HT1080 (cell line): Measurements from ENCODE around the gene MRTFA. TPM values are rescaled to one million over a fixed set of nuclear protein-coding genes. Genes with fewer than 3 reads are reported as not detected.

Source experiments
- DNase-seq: peaks from one replicate; pipeline ENCODE4 v3.0.0-alpha.2; 2015; ENCODE audit warnings: low read depth
- total RNA-seq: library from RNA; depleted of rRNA; stranded (reverse); fragments of >200 nt; shearing (Covaris generic); gene quantifications from 2 replicates; pipeline ENCODE4 v1.2.3, GENCODE V29; 2014; rRNA removed

The MRTFA gene
- total RNA-seq, 1 experiment from 2014 or later, result 23.9 TPM

DNA sequence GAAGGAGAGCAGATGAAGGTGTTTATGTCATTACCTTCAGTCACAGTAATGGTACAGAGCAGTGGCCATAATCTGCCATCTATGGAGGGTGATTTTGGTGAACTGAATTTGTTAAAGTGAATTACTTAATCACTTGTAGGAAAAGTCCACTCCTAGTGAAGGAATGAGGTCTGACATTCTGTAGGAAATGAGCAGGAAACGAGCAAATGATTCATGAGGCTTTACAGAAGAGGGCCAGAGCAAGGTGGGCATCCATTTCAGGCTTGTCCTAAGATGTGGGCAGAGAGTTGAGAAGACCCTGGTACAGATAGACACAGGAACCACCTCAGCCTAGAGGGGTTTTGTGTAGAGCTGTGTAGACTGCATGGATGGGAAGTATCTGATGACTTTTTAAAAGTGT lies 272.1 kb downstream of the MRTFA start:
- DNase-seq, result no peak

- no peak for DNase-seq
Observed at GRCh38 chr22:40363059-40363458, 273.5 kb downstream of the MRTFA start.

GRCh38 chr22:40361100-40361499 lies 275.4 kb downstream of the MRTFA start:
- DNase-seq, result no peak

Other genes starting within 250 kb of the MRTFA start
- gene MCHR1, start 42.8 kb upstream of the MRTFA start, total RNA-seq, result 0.14 TPM in 1 of 2 replicates, not detected in the other
- 32.3 and 34.4 TPM in 2 replicates for gene SLC25A17, start 182.6 kb upstream of the MRTFA start, total RNA-seq
- 154 and 162 TPM in 2 replicates for gene ST13, start 219.9 kb upstream of the MRTFA start, total RNA-seq
- 9.0 and 10.9 TPM in 2 replicates for gene XPNPEP3, start 220.4 kb upstream of the MRTFA start, total RNA-seq
- not detected in 2 replicates for gene DNAJB7, start 225.4 kb upstream of the MRTFA start, total RNA-seq